ENCODE data around the gene ARHGEF33.

DNA sequence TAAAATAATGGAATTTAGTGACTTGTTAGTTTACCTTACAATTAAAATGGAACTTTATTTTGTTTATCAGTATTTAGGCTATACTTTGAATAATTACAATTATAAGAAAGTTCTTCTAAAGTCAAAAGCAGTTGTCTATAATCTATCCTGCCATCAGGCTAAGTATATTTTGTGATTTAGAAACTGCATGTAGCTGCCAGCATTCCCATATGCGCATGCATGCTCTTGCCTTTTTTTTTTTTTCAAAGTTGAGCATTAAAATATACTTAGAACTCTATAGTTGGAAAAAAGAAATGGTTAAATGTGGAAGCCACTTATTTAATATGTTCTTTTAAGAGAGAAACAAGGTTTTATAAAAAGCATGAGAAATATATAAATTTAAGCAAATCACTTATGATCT is 99.0 kb downstream of the ARHGEF33 start:
- TF ChIP-seq, protein P1, sequence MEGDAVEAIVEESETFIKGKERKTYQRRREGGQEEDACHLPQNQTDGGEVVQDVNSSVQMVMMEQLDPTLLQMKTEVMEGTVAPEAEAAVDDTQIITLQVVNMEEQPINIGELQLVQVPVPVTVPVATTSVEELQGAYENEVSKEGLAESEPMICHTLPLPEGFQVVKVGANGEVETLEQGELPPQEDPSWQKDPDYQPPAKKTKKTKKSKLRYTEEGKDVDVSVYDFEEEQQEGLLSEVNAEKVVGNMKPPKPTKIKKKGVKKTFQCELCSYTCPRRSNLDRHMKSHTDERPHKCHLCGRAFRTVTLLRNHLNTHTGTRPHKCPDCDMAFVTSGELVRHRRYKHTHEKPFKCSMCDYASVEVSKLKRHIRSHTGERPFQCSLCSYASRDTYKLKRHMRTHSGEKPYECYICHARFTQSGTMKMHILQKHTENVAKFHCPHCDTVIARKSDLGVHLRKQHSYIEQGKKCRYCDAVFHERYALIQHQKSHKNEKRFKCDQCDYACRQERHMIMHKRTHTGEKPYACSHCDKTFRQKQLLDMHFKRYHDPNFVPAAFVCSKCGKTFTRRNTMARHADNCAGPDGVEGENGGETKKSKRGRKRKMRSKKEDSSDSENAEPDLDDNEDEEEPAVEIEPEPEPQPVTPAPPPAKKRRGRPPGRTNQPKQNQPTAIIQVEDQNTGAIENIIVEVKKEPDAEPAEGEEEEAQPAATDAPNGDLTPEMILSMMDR (IDR thresholded peaks at IDR 0.05), result no peak
- TF ChIP-seq EZH2 (IDR thresholded peaks at IDR 0.05) (no peak), EZH2phosphoT487 (IDR thresholded peaks at IDR 0.05) (no peak)

Measured in neural progenitor cell (in vitro differentiated cells).